Left ventricle myocardium inferior (tissue), 1 donor: ENCODE measurements around the gene ACSBG1. TPM values are rescaled to one million over a fixed set of nuclear protein-coding genes. Genes with fewer than 3 reads are reported as not detected.

Experiments used
- DNase-seq: peaks from one replicate; pipeline ENCODE4 v3.0.0-alpha.2; 2020
- H3K27ac ChIP-seq: fragments of 200-600 bp; replicated peaks from 2 replicates; pipeline ENCODE4 v1.8.0; 2021
- H3K27me3 ChIP-seq: fragments of 200-600 bp; 2 replicates; pipeline ENCODE4 v1.8.0; 2021; ENCODE audit warnings: low read depth
- H3K36me3 ChIP-seq: fragments of 200-600 bp; 2 replicates; pipeline ENCODE4 v1.8.0; 2021
- H3K4me1 ChIP-seq: fragments of 200-600 bp; 2 replicates; pipeline ENCODE4 v1.8.0; 2021
- H3K4me3 ChIP-seq: fragments of 200-600 bp; 2 replicates; pipeline ENCODE4 v1.8.0; 2021; ENCODE audit warnings: mild to moderate bottlenecking, moderate library complexity
- H3K9me3 ChIP-seq: fragments of 200-600 bp; replicated peaks from 2 replicates; pipeline ENCODE4 v1.8.0; 2021
- intact Hi-C: fragments of 100-400 bp; cut with micrococcal nuclease; formaldehyde crosslinking; loops from one replicate; pipeline ENCODE4 v1.11.0; 2022
- total RNA-seq: library from RNA; stranded (reverse); fragmentation: NEBNext Ultra II Directional; extraction: Animal tissue kit (Norgen Biotek cat#: 25700); gene quantifications from one replicate; pipeline ENCODE4 v1.2.1, GENCODE V29; 2021
- TF ChIP-seq, protein P1 (sequence below): fragments of 200-600 bp; IDR thresholded peaks from 2 replicates; pipeline ENCODE4 v1.8.0; 2021; ENCODE audit warnings: antibody characterized with exemption, mild to moderate bottlenecking, borderline replicate concordance
- donor health status: DM: no; HTN: yes; CAD: no; lungs with severe emphysema.

Gene ACSBG1
- total RNA-seq, 1 donor from 2014 or later, result 0.25 TPM

- Histone ChIP-seq H3K9me3 (no peaks in the 10 kb centered on the region), H3K36me3 (no peaks in the 10 kb centered on the region), H3K4me3 (no peak overlapping the region), H3K27me3 (no peaks in the 10 kb centered on the region), H3K27ac (no peak overlapping the region), H3K4me1 (peaks cover 4% of the 10 kb centered on the region)
- TF ChIP-seq, protein P1, sequence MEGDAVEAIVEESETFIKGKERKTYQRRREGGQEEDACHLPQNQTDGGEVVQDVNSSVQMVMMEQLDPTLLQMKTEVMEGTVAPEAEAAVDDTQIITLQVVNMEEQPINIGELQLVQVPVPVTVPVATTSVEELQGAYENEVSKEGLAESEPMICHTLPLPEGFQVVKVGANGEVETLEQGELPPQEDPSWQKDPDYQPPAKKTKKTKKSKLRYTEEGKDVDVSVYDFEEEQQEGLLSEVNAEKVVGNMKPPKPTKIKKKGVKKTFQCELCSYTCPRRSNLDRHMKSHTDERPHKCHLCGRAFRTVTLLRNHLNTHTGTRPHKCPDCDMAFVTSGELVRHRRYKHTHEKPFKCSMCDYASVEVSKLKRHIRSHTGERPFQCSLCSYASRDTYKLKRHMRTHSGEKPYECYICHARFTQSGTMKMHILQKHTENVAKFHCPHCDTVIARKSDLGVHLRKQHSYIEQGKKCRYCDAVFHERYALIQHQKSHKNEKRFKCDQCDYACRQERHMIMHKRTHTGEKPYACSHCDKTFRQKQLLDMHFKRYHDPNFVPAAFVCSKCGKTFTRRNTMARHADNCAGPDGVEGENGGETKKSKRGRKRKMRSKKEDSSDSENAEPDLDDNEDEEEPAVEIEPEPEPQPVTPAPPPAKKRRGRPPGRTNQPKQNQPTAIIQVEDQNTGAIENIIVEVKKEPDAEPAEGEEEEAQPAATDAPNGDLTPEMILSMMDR, result no peak
- DNase-seq, result no peak
- intact Hi-C loops, result no loop called here
Measured at GRCh38 chr15:78259232-78259631, 24.9 kb upstream of the ACSBG1 start.

DNA sequence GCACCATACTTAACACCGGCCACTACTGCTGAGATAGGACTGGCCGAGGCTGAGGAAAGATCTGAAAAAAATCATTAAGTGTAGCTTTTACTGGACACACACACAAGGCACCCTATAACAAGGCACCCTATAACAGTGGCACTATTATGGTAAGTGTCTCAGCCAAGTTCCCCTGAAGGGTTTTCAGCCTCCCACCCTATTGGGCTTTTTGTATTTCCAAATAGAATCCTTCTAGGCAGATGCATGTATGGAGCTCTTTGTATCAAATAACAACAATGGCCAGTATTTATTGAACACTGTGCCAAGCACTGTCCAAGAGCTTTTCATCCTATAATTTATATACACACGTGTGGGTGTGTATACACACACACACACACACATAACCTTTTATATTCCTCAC, 23.3 kb upstream of the ACSBG1 start:
- no peaks in the 10 kb centered on the region for H3K36me3 ChIP-seq
- TF ChIP-seq, protein P1, result no peak
- no peaks in the 10 kb centered on the region for H3K9me3 ChIP-seq
- no peaks in the 10 kb centered on the region for H3K27me3 ChIP-seq
- no peak overlapping the region for H3K27ac ChIP-seq
- no peaks in the 10 kb centered on the region for H3K4me1 ChIP-seq
- no peak for DNase-seq
- H3K4me3 ChIP-seq, result no peak overlapping the region
- intact Hi-C loops, result no loop called here

GRCh38 chr15:78256044-78256437, 21.7 kb upstream of the ACSBG1 start:
- H3K4me3 ChIP-seq, result no peak overlapping the region
- no peaks in the 10 kb centered on the region for H3K9me3 ChIP-seq
- intact Hi-C loops, result no loop called here
- no peaks in the 10 kb centered on the region for H3K4me1 ChIP-seq
- TF ChIP-seq, protein P1, result no peak
- H3K36me3 ChIP-seq, result no peaks in the 10 kb centered on the region
- no peak for DNase-seq
- H3K27ac ChIP-seq, result no peak overlapping the region
- H3K27me3 ChIP-seq, result no peaks in the 10 kb centered on the region

DNA sequence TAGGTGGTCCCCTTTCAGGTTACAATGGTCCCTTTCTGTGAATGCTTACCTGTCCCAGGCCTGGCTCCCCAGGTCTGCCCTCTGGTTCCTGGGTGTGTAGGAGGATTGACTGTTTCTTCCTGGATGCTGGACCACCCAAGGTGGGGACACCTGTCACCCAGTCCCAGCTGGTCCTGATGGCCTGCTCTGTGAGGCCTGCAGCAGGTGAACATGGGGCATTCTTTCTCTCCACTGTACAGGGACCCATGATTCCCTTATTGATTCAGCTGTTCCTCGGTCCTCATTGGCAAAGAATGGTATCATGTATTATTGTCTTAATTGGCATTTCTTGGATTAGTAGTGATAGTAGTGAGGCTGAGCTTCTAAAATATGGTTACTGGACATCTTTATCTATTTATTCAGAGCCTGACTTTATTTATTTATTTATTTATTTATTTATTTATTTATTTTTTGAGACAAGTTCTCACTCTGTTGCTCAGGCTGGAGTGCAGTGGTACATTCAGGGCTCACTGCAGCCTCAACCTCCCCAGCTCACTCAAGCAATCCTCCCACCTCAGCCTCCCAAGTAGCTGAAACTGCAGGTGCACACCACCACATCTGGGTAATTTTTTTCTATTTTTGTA, 21.2 kb upstream of the ACSBG1 start:
- H3K4me3 ChIP-seq, result no peak overlapping the region
- no peaks in the 10 kb centered on the region for H3K36me3 ChIP-seq
- DNase-seq, result no peak
- H3K9me3 ChIP-seq, result no peaks in the 10 kb centered on the region
- no peaks in the 10 kb centered on the region for H3K4me1 ChIP-seq
- no peak overlapping the region for H3K27ac ChIP-seq
- H3K27me3 ChIP-seq, result peaks cover 3% of the 10 kb centered on the region
- TF ChIP-seq, protein P1, result no peak
- intact Hi-C loops, result no loop called here

GRCh38 chr15:78251136-78251535, 16.8 kb upstream of the ACSBG1 start:
- DNase-seq, result no peak
- Histone ChIP-seq H3K27me3 (peaks cover 3% of the 10 kb centered on the region), H3K9me3 (no peaks in the 10 kb centered on the region), H3K4me1 (no peaks in the 10 kb centered on the region), H3K27ac (no peak overlapping the region), H3K4me3 (no peak overlapping the region), H3K36me3 (no peaks in the 10 kb centered on the region)
- TF ChIP-seq, protein P1, result no peak
- intact Hi-C loops, result no loop called here

GRCh38 chr15:78249131-78249530, 14.8 kb upstream of the ACSBG1 start:
- intact Hi-C loops, result loop anchor here (10.0 kb wide), 1 partner anchor 74 kb away; no protein-coding TSS in a partner anchor

More at GRCh38 chr15:78249131-78249530, 14.8 kb upstream of the ACSBG1 start:
- H3K4me3 ChIP-seq, result no peak overlapping the region
- TF ChIP-seq, protein P1, result no peak
- no peak for DNase-seq
- no peaks in the 10 kb centered on the region for H3K4me1 ChIP-seq
- no peak overlapping the region for H3K27ac ChIP-seq
- H3K9me3 ChIP-seq, result no peaks in the 10 kb centered on the region
- H3K36me3 ChIP-seq, result no peaks in the 10 kb centered on the region
- peaks cover 3% of the 10 kb centered on the region for H3K27me3 ChIP-seq
